GM21576 (cell line): ENCODE data around the gene IQGAP1.
"Not testable (repeated sequence)": the region's sequence is repeated elsewhere in the genome, so short reads cannot be mapped to it uniquely, and the experiment has no call there.

ENCODE experiments used
- ATAC-seq: cut with Tn5 transposase; IDR thresholded peaks from one replicate; pipeline ENCODE4 v1.9.1; 2021; ENCODE audit warnings: mild to moderate bottlenecking, moderate library complexity; ENCODE audit not compliant: unreplicated experiment

Gene IQGAP1

DNA sequence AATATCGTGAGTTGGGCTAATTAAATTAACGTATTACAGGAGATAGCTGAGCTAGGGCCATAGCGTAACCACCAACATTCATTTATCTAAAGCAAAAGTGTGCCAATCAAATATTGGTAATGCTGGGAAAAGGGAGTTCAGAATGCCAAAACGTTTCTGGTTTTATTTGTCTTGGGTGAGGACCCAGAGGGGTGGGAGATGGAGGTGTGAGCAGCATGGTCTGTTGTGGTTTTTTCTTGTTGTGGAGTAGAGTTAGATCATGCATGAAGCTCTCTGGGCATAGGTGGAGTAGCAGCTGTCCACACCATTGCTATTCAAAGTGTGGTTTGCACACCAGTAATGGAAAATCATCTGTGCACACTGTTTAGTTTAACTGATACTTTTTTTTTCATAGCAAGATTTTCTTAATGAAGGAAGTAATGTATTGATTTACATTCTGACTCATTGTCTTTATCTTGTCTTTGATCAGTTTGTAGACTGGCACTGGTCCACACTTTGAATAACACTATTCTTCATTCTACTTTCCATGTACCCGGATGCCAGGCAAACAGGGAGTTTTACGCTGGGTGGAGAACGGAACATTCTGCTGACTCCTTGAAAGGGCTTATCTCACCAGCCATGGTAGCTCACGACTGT, 90.9 kb downstream of the IQGAP1 start:
- ATAC-seq, result no peak

DNA sequence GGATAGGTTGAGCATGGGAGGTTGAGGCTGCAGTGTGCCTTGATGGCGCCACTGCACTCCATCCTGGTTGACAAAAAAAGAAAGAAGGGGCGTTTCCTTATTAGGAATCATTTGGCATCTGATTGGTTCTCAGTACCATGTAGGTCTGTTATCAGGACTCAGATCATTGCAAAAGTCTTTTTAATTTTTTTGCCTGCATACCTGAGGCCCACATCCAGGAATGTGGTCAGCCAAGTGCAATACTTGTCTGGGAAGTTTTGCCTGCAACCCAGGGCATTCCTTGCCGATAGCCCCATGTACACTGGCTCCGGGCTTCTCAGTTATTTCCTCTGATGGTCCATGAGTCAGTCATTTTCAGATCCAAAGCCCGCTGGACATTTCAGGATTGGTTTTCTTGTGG, 91.6 kb downstream of the IQGAP1 start:
- ATAC-seq, result no peak

DNA sequence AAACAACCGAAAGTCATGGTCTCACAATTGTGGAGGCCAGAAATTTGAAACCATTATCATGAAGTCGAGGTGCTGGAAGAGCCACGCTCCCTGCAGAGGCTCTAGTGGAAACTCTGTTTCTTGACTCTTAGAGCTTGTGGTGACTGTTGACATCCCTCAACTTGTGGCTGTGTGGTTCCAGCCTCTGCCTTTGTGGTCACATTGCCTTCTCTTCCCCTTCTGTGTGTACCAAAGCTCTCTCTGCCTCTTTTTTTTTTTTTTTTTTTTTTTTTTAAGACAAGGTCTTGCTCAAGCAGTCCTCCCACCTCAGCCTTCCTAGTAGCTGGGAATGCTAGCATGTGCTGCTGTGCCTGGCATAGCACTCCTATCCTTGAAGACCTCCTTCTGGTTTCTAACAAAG, 93.0 kb downstream of the IQGAP1 start:
- no peak for ATAC-seq

DNA sequence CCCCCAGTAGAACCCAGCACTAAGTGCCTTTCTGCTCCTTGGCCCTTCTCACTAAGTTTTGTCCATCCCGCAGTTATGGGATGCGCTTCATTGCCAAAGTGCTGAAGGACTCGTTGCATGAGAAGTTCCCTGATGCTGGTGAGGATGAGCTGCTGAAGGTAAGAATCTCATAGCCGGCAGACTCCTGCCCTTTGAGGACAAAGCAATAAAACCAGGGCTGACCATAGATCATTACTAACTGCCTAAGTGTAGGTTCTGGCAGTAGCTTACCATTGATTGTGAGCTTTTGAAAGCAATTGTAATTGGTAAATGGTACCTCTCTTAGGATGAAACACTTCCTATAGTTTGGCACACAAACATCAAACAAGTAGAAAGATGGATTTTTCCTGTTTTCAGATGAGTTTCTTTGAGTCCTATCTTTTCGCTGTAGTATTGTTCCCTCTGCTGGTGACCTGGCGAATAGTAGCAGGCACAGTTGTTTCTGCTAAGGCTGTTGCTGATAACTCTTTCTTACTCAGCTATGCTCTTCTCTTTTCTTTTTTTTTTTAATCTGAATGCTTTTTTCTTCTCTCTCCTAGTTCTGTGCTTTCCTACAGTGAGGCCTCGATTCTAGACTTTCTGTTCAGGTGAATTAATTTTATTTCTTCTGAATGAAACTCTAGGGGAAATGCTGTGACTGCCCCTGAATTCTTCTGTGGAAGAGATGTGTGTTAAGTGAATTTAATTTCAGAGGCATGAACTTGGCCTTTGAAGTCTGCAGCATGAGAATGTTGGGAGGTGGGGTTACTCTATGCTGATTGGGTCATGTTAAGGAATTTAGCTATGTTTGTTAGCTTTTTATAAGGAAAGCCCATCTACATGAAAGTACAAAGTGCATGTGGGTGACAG, 94.3 kb downstream of the IQGAP1 start:
- no peak for ATAC-seq

DNA sequence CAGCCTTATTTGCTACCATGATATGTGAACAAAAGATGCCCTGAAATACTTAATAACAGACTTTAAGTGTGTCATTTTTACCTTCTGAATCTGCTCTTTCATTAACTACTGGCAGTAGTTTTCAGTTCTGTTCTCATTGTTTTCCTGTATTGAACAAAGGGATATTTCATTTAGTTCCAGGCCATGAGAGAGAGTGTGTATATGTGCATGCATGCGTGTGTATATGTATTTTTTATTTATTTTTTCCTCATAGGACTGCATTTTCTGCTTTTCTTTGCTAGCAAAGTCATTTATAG, 94.9 kb downstream of the IQGAP1 start:
- ATAC-seq, result no peak

DNA sequence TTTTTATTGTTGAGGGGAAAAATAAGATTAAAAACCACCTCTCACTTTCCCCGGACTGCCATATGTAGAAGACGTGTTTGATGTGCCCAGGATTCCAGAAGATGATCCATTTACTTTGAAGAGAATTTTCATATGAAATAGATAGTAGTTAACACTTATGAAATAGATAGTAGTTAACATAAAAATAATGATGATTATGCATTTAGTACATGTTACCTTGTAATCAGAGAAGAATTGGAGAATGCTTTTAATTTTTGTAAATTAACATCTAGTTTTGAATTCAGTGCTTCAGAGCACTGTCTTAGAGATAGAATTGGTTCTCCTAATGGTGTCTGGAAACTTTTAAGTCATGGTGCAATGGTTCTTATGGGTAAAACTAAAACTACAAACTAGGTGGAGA, 95.6 kb downstream of the IQGAP1 start:
- no peak for ATAC-seq

DNA sequence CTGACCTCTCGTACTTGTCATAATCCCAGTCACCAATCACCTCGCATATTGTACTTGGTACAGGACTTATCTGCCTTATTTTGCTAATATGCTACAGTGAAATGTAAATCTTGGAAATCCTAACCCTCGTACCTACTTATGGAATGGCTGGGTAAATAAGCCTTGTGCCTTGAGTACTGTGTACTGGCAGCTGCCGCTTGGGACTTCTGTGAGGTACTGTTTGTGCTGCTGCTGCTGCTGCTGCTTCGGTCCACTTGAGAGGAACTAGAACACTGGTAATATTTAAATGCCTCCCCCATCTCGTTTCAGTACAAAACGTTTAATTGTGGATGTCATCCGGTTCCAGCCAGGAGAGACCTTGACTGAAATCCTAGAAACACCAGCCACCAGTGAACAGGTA, 99.1 kb downstream of the IQGAP1 start:
- ATAC-seq, result no peak

DNA sequence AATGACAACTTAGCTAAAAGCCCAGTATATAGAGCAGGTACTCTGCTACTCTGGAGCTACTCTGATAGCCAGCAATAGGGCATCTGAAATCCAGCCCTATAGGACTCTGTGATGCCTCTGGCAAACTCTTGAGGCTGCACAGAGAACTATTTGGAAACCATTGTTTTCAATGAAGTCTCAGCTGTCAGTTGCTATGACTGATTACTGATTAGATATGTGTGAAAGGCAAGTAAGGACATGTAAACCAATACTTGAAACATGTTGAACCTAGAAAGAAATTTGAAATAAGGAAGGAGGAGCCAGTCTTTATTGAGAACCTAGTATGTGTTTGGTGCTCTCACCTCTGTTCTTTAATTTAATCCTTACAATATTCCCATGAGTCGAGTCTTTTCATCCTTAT, 101.5 kb downstream of the IQGAP1 start:
- ATAC-seq, result no peak

DNA sequence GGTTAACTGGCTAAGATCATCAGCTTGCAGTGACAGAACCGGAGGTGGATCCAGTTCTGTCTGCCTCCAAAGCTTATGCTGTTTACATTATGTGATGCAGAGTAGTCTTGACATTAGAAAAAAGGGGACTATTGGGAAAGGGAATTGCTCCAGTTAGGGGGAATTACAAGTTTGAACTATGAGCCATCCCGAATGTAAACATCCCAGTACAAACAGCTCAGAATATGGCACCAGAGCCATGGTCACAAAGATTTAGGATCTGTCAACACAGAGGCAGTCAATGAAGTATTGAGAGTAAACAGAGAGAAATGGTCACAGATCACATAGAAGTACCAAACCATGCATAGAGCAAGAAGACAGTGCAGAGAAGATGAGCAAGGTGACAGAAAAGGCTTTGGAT, 101.9 kb downstream of the IQGAP1 start:
- no peak for ATAC-seq

DNA sequence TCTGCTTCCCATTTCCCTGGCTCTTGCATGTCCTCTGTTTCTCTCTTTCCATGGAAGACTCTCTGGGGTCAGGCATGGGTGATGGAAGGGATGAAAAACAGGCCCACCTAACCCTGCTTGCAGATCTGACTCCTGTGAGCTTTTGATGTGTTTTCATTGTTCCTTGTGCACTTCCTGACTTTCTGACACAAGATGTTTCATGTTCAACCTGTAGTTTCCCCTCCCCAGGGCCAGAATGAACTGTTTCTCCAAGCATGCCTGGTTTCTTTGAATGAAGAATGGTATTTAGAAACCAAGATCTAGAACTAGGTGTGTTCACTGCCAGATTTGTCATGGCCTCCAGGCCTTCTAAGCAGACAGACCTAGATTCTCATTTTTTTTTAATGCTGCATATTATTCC, 105.6 kb downstream of the IQGAP1 start:
- ATAC-seq, result no peak

DNA sequence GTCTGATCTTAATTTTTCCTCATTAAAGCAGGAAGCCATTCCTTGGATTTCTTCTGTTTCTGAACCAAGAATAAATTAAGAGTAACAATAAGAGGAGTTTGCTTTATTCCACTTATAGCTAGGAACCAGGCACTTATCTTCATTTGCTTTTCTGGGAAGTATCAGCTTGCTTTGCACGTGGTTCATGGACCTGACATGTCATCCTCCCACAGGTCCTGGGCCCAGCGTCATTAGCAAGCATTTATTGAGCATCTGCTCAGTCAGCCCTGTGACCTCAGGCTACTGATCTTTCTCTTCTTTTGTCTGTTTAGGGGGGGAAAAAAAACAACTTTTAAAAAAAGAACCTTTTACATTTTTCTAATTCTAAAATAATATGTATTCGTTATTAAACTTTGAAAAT, 107.0 kb downstream of the IQGAP1 start:
- no peak for ATAC-seq

DNA sequence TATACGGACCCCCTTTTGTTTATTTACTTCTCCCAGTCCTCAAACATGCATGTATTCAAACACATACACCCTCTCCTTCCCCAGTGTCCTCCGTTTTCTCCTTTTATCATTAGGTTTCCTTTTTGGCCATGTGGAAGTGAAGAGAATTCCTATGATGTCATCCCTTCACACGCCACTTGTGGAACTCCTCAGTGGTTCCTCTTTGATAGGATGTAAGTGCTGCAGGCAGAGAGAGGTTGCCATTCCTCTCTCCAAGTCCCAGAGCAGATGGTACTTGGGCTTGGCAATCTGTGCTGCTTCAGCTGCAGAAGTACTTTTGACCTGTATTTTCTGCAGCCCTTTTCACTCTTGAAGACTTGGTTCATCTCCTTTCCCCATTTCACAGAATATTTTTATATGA, 108.7 kb downstream of the IQGAP1 start:
- no peak for ATAC-seq

DNA sequence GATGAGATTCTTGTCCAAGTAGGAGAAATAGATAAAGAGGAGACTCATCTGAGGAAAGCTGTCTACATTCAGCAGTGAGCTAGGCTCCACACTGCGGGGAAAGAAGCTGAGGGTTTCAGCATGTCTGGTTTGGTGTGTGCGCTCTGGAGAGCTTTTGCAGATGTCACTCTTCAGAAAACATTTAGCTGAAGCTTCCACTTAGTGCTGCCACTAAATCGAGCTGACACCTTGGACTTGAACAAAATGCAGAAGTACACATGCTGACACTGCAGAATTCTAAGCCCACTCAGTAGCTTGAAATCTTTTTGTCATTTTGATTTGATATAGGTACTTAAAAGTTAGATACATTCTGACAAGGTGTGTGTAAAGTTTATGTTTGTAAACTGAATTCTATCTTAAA, 109.3 kb downstream of the IQGAP1 start:
- ATAC-seq, result no peak

DNA sequence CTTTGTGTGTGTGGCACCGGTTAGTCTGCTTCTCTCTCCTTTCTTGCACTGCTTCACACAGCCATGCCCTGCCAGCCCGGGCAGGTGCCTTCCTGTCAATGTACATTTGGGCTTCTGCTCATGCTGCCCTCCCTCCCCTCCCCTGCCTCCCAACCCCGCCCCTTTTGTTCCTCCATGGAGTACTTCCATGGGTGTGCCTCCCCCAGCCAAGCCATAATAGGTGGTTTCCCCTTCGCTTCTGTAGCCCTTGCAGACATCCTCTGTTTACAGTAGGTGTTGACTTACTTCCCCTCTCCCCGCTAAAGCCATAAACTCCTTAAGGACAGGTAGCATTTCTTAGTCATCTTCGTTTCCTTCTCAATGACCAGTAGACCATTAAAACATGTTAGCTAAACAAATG, 109.9 kb downstream of the IQGAP1 start:
- ATAC-seq, result no peak

DNA sequence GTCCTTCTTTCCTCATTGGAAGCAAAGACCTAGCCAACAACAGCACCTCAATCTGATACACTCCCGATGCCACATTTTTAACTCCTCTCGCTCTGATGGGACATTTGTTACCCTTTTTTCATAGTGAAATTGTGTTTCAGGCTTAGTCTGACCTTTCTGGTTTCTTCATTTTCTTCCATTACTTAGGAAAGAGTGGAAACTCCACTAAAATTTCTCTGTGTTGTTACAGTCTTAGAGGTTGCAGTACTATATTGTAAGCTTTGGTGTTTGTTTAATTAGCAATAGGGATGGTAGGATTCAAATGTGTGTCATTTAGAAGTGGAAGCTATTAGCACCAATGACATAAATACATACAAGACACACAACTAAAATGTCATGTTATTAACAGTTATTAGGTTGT, 112.1 kb downstream of the IQGAP1 start:
- no peak for ATAC-seq

DNA sequence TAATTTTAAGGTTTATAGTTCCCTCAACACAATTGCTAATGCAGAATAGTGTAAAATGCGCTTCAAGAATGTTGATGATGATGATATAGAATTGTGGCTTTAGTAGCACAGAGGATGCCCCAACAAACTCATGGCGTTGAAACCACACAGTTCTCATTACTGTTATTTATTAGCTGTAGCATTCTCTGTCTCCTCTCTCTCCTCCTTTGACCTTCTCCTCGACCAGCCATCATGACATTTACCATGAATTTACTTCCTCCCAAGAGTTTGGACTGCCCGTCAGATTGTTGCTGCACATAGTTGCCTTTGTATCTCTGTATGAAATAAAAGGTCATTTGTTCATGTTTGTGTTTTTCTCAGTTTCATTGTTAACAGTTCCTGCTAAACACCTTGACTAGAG, 113.9 kb downstream of the IQGAP1 start:
- ATAC-seq, result no peak

DNA sequence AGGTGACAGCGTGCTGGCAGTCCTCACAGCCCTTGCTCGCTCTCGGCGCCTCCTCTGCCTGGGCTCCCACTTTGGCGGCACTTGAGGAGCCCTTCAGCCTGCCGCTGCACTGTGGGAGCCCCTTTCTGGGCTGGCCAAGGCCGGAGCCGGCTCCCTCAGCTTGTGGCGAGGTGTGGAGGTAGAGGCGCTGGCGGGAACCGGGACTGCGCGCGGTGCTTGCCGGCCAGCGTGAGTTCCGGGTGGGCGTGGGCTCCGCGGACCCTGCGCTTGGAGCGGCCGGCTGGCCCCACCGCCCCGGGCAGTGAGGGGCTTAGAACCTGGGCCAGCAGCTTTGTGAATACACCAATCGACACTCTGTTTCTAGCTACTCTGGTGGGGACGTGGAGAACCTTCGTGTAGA, 122.7 kb downstream of the IQGAP1 start:
- not testable (repeated sequence) for ATAC-seq

DNA sequence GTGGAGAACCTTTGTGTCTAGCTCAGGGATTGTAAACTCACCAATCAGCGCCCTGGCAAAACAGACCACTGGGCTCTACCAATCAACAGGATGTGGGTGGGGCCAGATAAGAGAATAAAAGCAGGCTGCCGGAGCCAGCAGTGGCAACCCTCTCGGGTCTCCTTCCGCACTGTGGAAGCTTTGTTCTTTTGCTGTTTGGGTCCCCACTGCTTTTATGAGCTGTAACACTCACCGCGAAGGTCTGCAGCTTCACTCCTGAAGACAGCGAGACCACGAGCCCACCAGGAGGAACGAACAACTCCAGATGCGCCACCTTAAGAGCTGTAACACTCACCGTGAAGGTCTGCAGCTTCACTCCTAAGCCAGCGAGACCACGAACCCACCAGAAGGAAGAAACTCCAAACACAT, 123.2 kb downstream of the IQGAP1 start:
- ATAC-seq, result not testable (repeated sequence)

DNA sequence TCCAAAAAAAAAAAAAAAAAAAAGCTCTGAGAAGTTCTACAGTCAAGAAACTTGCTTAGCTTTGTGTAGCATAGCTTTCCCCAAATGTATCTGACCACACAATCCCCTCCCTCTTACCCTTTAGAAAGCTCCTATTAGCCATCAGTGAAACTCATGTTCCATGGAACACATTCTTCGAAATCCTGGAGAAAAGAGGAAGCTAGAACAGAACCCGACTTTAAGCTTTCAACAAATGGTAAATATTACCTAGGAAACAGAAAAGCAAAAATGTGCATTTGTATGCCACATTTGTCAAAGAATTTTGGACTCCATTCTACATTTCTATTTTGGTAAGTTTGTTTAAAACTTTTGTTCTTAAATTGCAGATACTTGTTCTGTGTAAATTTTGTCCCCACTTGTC, 124.2 kb downstream of the IQGAP1 start:
- ATAC-seq, result no peak

DNA sequence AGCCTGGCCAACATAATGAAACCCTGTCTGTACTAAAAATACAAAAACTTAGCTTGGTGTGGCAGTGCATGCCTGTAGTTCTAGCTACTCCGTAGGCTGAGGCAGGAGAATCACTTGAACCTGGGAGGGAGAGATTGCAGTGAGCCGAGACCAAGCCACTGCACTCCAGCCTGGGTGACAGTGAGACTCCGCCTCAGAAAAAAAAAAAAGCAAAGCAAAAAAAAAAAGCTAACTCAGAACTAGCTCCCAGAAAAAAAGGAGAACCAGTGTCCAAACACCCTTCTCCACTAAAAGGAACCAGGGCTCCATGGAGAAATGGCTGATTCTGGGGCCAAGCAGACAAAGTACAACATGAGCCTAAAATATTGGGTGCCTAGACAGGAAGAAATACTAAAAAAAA, 124.9 kb downstream of the IQGAP1 start:
- ATAC-seq, result no peak

DNA sequence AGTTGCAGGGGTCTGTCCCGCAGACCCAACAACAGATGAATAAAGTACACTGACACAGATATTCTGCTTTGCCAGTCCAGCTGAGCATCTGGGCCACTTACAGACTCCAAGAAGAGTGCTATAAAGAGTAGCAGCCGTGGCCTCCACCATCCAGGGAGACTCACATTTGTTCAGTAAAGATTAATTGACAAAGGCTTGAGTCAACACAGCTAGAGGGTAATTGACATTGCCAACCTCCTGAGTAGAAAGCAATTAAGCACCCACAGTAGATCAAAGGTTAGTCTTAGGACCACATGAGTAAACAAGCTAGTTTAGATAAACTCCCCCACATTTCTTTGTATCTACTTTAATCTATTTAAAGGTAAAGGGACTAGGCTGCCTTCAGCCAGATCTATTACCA, 125.4 kb downstream of the IQGAP1 start:
- ATAC-seq, result no peak

DNA sequence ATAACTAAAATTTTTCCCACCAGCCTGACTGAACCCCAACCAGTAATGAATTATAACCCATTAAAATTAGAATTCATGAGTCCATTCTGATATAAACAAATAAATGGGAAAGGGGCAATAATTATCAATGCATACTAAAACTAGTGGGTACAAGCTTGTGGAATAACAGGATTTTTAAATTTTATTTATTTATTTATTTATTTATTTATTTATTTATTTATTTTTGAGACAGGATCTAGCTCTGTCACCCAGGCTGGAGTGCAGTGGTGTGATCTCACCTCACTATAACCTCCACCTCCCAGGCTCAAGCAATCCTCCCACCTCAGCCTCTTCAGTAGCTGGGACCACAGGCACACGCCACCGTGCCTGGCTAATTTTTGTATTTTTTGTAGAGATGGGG, 125.9 kb downstream of the IQGAP1 start:
- ATAC-seq, result not testable (repeated sequence)

DNA sequence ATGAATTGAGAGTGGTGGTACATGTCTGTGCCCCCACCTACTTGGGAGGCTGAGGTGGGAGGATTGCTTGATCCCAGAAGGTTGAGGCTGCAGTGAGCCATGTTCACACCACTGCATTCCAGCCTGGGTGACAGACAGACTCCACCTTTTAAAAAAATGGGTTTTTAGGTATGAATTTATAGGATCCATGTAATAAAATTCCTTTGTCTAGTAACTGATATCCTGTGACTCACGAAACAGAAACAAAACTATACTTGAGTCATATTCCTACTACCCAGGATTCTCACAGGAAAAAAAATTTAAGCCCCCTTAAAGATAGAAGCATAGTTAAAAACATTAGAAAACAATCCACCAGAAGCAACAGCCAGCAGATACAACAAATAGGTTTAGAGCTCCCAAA, 131.6 kb downstream of the IQGAP1 start:
- ATAC-seq, result no peak
